Stimulated activated naive CD4-positive, alpha-beta T cell (primary cell): Measurements from ENCODE around the gene ERCC4.

Experiments used
- DNase-seq, 6 experiments: peaks; one replicate each; lab custom pipeline; 2025; lab: John Stamatoyannopoulos, UW

The ERCC4 gene

DNA sequence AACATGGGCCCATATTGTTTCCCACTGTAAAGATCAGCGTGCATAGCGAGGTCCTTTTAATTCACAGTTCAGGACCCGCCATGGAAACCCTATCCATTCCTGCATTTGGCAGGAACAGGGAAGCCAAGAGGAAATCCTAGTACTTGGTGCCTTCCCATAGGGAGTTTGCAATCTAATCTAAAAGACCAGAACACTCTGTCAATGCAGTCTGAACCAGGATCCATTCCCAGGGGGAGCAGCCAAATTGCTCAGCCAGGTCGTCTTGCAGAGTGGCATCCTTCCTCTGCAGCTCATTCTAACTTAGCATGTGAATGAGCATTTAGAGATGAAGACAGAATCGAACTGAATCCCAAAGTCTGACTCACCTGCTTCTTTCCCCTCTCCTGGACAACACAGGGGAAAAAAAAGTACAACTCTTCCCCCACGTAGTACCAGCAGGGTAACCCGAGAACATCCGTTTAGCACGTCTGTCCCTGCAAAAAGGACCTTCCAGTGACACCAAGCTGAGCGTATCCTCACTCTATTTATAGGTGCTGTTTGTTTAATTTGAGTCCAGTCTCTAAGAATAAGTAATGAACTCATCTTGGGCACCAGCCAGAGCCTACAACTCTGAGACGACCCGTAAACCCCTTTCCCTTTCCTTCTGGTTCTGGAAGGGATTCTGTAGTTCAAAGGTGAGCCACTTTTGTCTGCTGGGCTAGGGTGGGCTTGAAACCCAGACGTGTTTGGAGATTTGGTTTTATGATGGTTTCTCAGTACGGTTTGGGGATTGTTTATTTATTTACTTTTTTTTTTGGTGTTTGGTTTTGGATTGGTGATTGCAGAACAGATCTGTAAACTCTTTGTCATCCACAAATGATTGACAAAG lies 74.5 kb downstream of the ERCC4 start:
- DNase-seq, result no peak

DNA sequence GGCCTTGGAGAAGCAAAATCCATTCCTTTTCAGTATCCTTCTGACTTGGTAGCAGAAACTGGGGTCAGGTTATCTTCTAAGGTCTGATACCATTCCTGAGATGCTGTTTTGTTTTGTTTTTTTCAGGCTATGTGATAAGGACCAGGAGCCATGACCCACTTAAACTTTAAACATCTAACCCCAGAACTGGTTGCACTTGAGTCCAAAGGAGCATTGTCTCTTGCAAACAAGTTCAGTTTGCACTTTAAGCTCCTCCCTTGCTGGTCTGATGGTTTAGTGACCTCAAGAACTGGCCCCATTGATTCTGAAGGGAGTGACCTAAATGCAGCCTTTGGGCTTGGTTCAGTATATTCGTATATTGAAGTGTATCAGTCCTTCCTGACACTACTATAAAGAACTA lies 75.2 kb downstream of the ERCC4 start:
- DNase-seq, result no peak

DNA sequence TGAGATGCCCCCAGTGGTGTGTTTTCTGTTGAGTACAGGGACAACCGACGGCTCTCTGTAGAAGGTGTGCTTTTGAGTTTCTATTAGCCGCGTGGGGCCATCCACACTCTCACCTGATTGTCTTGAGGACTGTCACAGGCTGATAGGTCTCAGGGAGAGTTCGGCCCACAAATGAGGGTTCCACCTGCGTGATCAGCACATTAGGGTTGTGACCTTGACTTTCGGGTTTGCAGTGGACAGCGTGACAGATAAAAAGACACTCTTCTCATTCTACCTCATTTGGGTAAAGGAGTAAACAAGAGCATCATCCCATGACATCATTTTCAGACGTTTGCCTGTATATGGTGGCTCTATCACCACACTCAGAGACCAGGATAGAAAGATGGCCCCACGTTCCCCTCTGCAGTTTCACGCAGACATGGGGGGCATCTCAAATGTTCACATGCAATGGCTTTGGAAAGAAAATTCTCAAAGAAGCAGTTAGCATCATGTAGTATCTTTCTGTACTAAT lies 76.9 kb downstream of the ERCC4 start:
- DNase-seq, result no peak

- no peak for DNase-seq
These were observed 77.6 kb downstream of the ERCC4 start for GRCh38 chr16:13997526-13997925.

DNA sequence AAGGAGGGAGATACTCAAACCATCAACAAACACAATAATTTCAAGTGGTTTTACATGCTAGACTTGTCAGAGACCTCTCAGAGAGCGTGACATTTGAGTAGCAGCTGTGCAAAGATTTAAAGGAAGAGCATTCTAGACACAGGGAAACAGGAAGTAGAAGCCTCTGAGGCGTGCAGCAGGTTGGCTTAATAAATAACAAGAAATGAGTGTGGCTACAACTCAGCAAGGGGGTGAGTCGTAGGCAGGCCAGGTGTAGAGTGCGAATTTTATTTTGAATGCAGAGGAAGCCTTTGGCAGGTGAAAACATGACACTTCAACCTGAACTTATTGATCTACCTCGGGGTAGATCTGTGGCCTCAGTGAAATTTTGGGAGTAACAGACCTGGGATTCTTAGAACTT lies 78.0 kb downstream of the ERCC4 start:
- peak in 1 of 6 experiments; percentile 7 for DNase-seq

GRCh38 chr16:13999071-13999894 lies 79.3 kb downstream of the ERCC4 start:
- no peak for DNase-seq

DNA sequence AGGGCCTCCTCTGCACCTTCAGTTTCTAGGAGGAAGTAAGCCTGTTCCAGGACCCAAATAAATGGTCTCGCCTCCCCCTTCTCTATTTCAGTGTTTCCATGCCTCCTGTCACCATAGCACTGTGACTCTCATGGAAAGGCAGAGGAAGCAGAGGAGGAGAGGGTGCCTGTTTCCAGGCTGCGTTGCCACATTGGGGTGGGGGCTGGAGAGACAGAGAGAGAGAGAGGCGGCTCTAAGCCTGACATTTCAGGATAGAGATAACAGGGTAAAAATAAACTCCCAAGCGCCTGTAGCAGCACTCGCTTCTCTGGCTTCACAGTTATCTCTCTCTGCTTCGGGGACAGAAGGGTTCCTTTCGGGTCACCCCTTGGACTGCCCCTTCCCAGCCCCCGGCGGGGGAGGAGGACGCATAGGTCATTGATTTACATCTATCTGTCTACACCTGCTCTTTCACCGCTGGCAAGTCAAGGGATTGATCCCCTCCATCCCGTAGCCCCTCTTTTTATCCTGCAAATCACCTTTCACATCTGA lies 80.0 kb downstream of the ERCC4 start:
- DNase-seq, result no peak

GRCh38 chr16:14001521-14001920 lies 81.6 kb downstream of the ERCC4 start:
- DNase-seq, result no peak
